ENCODE data around the gene NEUROD6.

NEUROD6 gene

GRCh38 chr7:31358467-31358866, 17.9 kb upstream of the NEUROD6 start:
- Histone ChIP-seq H3K27me3 (no peaks in the 10 kb centered on the region), H3K4me1 (ENCODE audit: control insufficient read depth in 1 of 2, insufficient read depth in 1 of 2, low read depth in 1 of 2, low read length in 1 of 2) (no peaks in the 10 kb centered on the region), H3K4me3 (ENCODE audit: low read depth in 1 of 2, low read length in 1 of 2) (no peak overlapping the region), H3K27ac (no peak overlapping the region), H3K36me3 (no peaks in the 10 kb centered on the region), H3K9me3 (no peaks in the 10 kb centered on the region)
- TF ChIP-seq, protein P1, sequence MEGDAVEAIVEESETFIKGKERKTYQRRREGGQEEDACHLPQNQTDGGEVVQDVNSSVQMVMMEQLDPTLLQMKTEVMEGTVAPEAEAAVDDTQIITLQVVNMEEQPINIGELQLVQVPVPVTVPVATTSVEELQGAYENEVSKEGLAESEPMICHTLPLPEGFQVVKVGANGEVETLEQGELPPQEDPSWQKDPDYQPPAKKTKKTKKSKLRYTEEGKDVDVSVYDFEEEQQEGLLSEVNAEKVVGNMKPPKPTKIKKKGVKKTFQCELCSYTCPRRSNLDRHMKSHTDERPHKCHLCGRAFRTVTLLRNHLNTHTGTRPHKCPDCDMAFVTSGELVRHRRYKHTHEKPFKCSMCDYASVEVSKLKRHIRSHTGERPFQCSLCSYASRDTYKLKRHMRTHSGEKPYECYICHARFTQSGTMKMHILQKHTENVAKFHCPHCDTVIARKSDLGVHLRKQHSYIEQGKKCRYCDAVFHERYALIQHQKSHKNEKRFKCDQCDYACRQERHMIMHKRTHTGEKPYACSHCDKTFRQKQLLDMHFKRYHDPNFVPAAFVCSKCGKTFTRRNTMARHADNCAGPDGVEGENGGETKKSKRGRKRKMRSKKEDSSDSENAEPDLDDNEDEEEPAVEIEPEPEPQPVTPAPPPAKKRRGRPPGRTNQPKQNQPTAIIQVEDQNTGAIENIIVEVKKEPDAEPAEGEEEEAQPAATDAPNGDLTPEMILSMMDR (IDR thresholded peaks at IDR 0.05) = no peak

DNA sequence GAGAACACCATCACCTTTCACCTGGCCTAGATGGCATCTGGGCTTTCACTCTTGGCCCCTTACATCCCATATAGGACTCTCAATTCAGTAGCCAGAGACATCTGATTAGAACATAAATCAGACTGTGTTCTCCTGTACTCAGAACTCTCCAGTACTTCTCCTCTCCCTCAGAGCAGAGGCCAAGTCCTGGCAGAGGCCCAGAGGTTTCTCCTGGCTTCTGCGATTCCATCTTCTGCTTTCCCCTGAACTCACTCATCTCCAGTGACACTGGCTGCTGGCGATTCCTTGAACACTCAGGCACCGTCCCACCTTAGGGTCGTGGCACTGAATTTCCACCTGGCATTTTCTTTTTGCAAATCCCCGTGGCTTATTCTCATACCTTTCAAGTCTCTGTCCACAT, 4.9 kb upstream of the NEUROD6 start:
- no peaks in the 10 kb centered on the region for H3K4me1 ChIP-seq (ENCODE audit: control insufficient read depth in 1 of 2, insufficient read depth in 1 of 2, low read depth in 1 of 2, low read length in 1 of 2)
- H3K9me3 ChIP-seq = no peaks in the 10 kb centered on the region
- no peak overlapping the region for H3K27ac ChIP-seq
- TF ChIP-seq, protein P1 (IDR thresholded peaks at IDR 0.05) = no peak
- H3K27me3 ChIP-seq = peaks cover 6% of the 10 kb centered on the region
- no peaks in the 10 kb centered on the region for H3K36me3 ChIP-seq
- H3K4me3 ChIP-seq (ENCODE audit: low read depth in 1 of 2, low read length in 1 of 2) = no peak overlapping the region

- no peaks in the 10 kb centered on the region for H3K36me3 ChIP-seq
- no peak overlapping the region for H3K4me3 ChIP-seq (ENCODE audit: low read depth in 1 of 2, low read length in 1 of 2)
- TF ChIP-seq, protein P1 (IDR thresholded peaks at IDR 0.05) = no peak
- H3K27ac ChIP-seq = no peak overlapping the region
- H3K9me3 ChIP-seq = no peaks in the 10 kb centered on the region
- no peaks in the 10 kb centered on the region for H3K4me1 ChIP-seq (ENCODE audit: control insufficient read depth in 1 of 2, insufficient read depth in 1 of 2, low read depth in 1 of 2, low read length in 1 of 2)
- peaks cover 16% of the 10 kb centered on the region for H3K27me3 ChIP-seq
These were observed 3.2 kb upstream of the NEUROD6 start for GRCh38 chr7:31343516-31344305.

GRCh38 chr7:31341141-31341540, 615 bp upstream of the NEUROD6 start:
- H3K27ac ChIP-seq = no peak overlapping the region
- TF ChIP-seq, protein P1 (IDR thresholded peaks at IDR 0.05) = no peak

DNA sequence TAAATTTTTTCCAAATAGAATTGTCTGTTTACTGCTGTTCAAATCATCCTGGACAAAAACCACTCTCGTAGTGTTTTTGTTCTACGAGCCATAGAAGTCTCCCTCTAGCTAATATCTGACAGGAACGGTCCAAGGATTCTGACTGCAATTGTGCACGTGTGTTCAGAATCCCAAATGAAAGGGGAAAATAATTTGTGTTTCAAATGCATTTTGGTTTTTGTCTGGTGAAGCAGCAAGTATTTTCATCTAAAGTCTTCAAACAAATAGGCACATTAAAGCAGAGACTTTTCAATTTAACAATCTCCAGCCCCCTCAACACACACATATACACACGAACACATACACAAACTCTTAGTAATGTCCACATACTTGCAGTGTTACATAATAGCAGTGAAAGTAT, 475 bp downstream of the NEUROD6 start:
- TF ChIP-seq, protein P1 (IDR thresholded peaks at IDR 0.05) = no peak
- no peak overlapping the region for H3K27ac ChIP-seq
- H3K27me3 ChIP-seq = peaks cover 53% of the 10 kb centered on the region

More at GRCh38 chr7:31341141-31341540, 615 bp upstream of the NEUROD6 start:
- no peak overlapping the region for H3K4me3 ChIP-seq (ENCODE audit: low read depth in 1 of 2, low read length in 1 of 2)
- peaks cover 42% of the 10 kb centered on the region for H3K27me3 ChIP-seq
- no peaks in the 10 kb centered on the region for H3K4me1 ChIP-seq (ENCODE audit: control insufficient read depth in 1 of 2, insufficient read depth in 1 of 2, low read depth in 1 of 2, low read length in 1 of 2)
- no peaks in the 10 kb centered on the region for H3K9me3 ChIP-seq
- H3K36me3 ChIP-seq = no peaks in the 10 kb centered on the region

More for the DNA sequence above, 475 bp downstream of the NEUROD6 start:
- Histone ChIP-seq H3K4me1 (ENCODE audit: control insufficient read depth in 1 of 2, insufficient read depth in 1 of 2, low read depth in 1 of 2, low read length in 1 of 2) (no peaks in the 10 kb centered on the region), H3K9me3 (no peaks in the 10 kb centered on the region), H3K4me3 (ENCODE audit: low read depth in 1 of 2, low read length in 1 of 2) (no peak overlapping the region), H3K36me3 (no peaks in the 10 kb centered on the region)

Measured in neutrophil (primary cell).